Tibial artery (tissue), 4 donors: Measurements from ENCODE around the gene FEV.

ENCODE experiments used
- DNase-seq, 2 donors: peaks; one replicate each; pipeline ENCODE4 v3.0.0-alpha.2; 2019
- H3K27ac ChIP-seq, 2 donors: fragments of 200-600 bp; sonication (generic) in 1 of 2; 1 replicate in 1 of 2; 2 replicates in 1 of 2; pipeline ENCODE4 v1.5.1; 2018 to 2019; ENCODE audit warnings: mild to moderate bottlenecking in 1 of 2
- H3K27me3 ChIP-seq, 2 donors: fragments of 200-600 bp; sonication (generic) in 1 of 2; one replicate each; pipeline versions ENCODE4 v1.5.1 to v1.6.0; 2016 to 2019
- H3K36me3 ChIP-seq, 3 donors: fragments of 200-600 bp; sonication (generic) in 2 of 3; one replicate each; pipeline ENCODE4 v1.5.1; 2016 to 2019; ENCODE audit warnings: mild to moderate bottlenecking in 2 of 3
- H3K4me1 ChIP-seq, 4 donors: fragments of 200-600 bp; sonication (generic) in 2 of 4; 1 replicate in 3 of 4; 2 replicates in 1 of 4; pipeline ENCODE4 v1.5.1; 2016 to 2019
- H3K4me3 ChIP-seq, 2 donors: fragments of 200-600 bp; sonication (generic) in 1 of 2; 1 replicate in 1 of 2; 2 replicates in 1 of 2; pipeline ENCODE4 v1.5.1; 2018 to 2019; ENCODE audit warnings: mild to moderate bottlenecking in 2 of 2
- H3K9me3 ChIP-seq, 3 donors: fragments of 200-600 bp; sonication (generic) in 1 of 3; one replicate each; pipeline ENCODE4 v1.5.1; 2016 to 2019
- CTCF ChIP-seq, 2 experiments: fragments of 200-600 bp in 1 of 2; fragments of 450-650 bp in 1 of 2; IDR thresholded peaks; one replicate each; pipeline ENCODE4 v1.5.1; 2017 to 2019; ENCODE audit warnings: antibody characterized with exemption in 2 of 2, mild to moderate bottlenecking in 1 of 2, moderate library complexity in 1 of 2
- intact Hi-C: fragments of 100-400 bp; cut with DNase I; formaldehyde crosslinking; loops from one replicate; pipeline ENCODE4 v1.15.0; 2023; ENCODE audit warnings: low total_unique reads

Gene FEV

GRCh38 chr2:218975060-218975777 is 9.8 kb downstream of the FEV start:
- peaks cover 2 to 86% of the 10 kb centered on the region in 2 donors for H3K27me3 ChIP-seq
- no peaks in the 10 kb centered on the region for H3K36me3 ChIP-seq
- peaks cover 0 to 7% (median 6%) of the 10 kb centered on the region in 4 donors for H3K4me1 ChIP-seq
- H3K4me3 ChIP-seq, result no peak overlapping the region
- no peak overlapping the region for H3K27ac ChIP-seq
- no peak for DNase-seq
- intact Hi-C loops, result no loop called here
- no peak for TF ChIP-seq CTCF (IDR thresholded peaks at IDR 0.05)
- no peaks in the 10 kb centered on the region for H3K9me3 ChIP-seq

GRCh38 chr2:218970894-218971293 is 14.1 kb downstream of the FEV start:
- Histone ChIP-seq H3K27ac (no peak overlapping the region), H3K4me3 (no peak overlapping the region), H3K9me3 (no peaks in the 10 kb centered on the region), H3K36me3 (no peaks in the 10 kb centered on the region), H3K27me3 (peaks cover 0 to 61% of the 10 kb centered on the region in 2 donors), H3K4me1 (no peaks in the 10 kb centered on the region)
- intact Hi-C loops, result no loop called here
- DNase-seq, result no peak
- TF ChIP-seq CTCF (IDR thresholded peaks at IDR 0.05), result no peak

GRCh38 chr2:218964041-218964771 is 20.8 kb downstream of the FEV start:
- peaks cover 0 to 27% (median 16%) of the 10 kb centered on the region in 4 donors for H3K4me1 ChIP-seq
- H3K36me3 ChIP-seq, result no peaks in the 10 kb centered on the region
- H3K27me3 ChIP-seq, result peaks cover 4 to 79% of the 10 kb centered on the region in 2 donors
- intact Hi-C loops, result no loop called here
- no peak overlapping the region for H3K4me3 ChIP-seq
- H3K27ac ChIP-seq, result no peak overlapping the region
- TF ChIP-seq CTCF (IDR thresholded peaks at IDR 0.05), result no peak
- peak in 1 of 2 donors; percentile 24 for DNase-seq
- no peaks in the 10 kb centered on the region for H3K9me3 ChIP-seq

GRCh38 chr2:218963601-218964000 is 21.4 kb downstream of the FEV start:
- Histone ChIP-seq H3K4me1 (peaks cover 0 to 30% (median 16%) of the 10 kb centered on the region in 4 donors), H3K27ac (no peak overlapping the region), H3K36me3 (no peaks in the 10 kb centered on the region), H3K4me3 (no peak overlapping the region), H3K9me3 (no peaks in the 10 kb centered on the region), H3K27me3 (peaks cover 4 to 85% of the 10 kb centered on the region in 2 donors)
- intact Hi-C loops, result no loop called here
- no peak for DNase-seq
- no peak for TF ChIP-seq CTCF (IDR thresholded peaks at IDR 0.05)

GRCh38 chr2:218962859-218963492 is 22.0 kb downstream of the FEV start:
- Histone ChIP-seq H3K9me3 (no peaks in the 10 kb centered on the region), H3K36me3 (no peaks in the 10 kb centered on the region), H3K4me1 (peaks cover 0 to 30% (median 16%) of the 10 kb centered on the region in 4 donors), H3K27me3 (peaks cover 4 to 86% of the 10 kb centered on the region in 2 donors), H3K27ac (no peak overlapping the region), H3K4me3 (no peak overlapping the region)
- intact Hi-C loops, result no loop called here
- DNase-seq, result peak in 1 of 2 donors; percentile 47
- no peak for TF ChIP-seq CTCF (IDR thresholded peaks at IDR 0.05)
